Endothelial cell of umbilical vein (primary cell): ENCODE measurements around the gene INTS1. TPM values are rescaled to one million over a fixed set of nuclear protein-coding genes. Genes with fewer than 3 reads are reported as not detected.

Experiments used
- BruUV-seq: library from RNA; stranded (reverse); fragments of 400-500 nt; replicated peaks from 2 replicates; lab custom pipeline; 2021; lab: Mats Ljungman, UMichigan
- CTCF ChIA-PET: fragments of 300-600, 350-600 bp; sonication (Branson Sonifier 250); formaldehyde crosslinking; loops from one replicate; lab custom pipeline; 2021; ENCODE audit warnings: antibody characterized with exemption, inconsistent platforms; lab: Charles Lee
- POLR2A ChIA-PET: fragments of 300-600, 350-600 bp; sonication (Branson Sonifier 250); formaldehyde crosslinking; loops from one replicate; lab custom pipeline; 2021; ENCODE audit warnings: antibody characterized with exemption, inconsistent platforms; lab: Charles Lee
- DNase-seq: peaks from one replicate; pipeline ENCODE4 v3.0.0-alpha.2; 2011; ENCODE audit warnings: low read depth, low spot score
- FAIRE-seq: peaks from 2 replicates; lab custom pipeline; 2011; peaks lifted over from hg19 to GRCh38; lab: Jason Lieb, UNC
- H2AFZ ChIP-seq: 2 replicates; pipeline ENCODE4 v1.6.0; 2012; ENCODE audit warnings: low read depth, low read length, control low read depth, inconsistent platforms
- H3K27ac ChIP-seq: 2 replicates; pipeline ENCODE4 v1.5.1; 2011; ENCODE audit warnings: low read depth, mild to moderate bottlenecking, control low read depth, low read length, moderate library complexity; ENCODE audit not compliant: insufficient read depth
- H3K27me3 ChIP-seq, 2 experiments: 2 replicates each; pipeline versions ENCODE4 v1.6.0 to v1.6.1; 2011; ENCODE audit warnings: low read length in 2 of 2, mixed read lengths in 1 of 2; ENCODE audit not compliant: control insufficient read depth in 2 of 2, insufficient read depth in 2 of 2
- H3K36me3 ChIP-seq, 2 experiments: 2 replicates in 1 of 2; 3 replicates in 1 of 2; pipeline ENCODE4 v1.5.1; 2011; ENCODE audit warnings: low read length in 2 of 2, mild to moderate bottlenecking in 1 of 2, moderate library complexity in 1 of 2; ENCODE audit not compliant: control insufficient read depth in 2 of 2, insufficient read depth in 2 of 2; ENCODE audit errors: extremely low read depth in 1 of 2
- H3K4me1 ChIP-seq: 3 replicates; pipeline ENCODE4 v1.5.1; 2011; ENCODE audit warnings: mild to moderate bottlenecking, low read length; ENCODE audit not compliant: control insufficient read depth, insufficient read depth; ENCODE audit errors: extremely low read depth
- H3K4me2 ChIP-seq: 2 replicates; pipeline ENCODE4 v1.6.1; 2011; ENCODE audit warnings: low read length, control low read depth, mixed read lengths; ENCODE audit not compliant: insufficient read depth
- H3K4me3 ChIP-seq, 3 experiments: fragments of 200-600 bp in 1 of 3; sonication (generic), shearing (Covaris generic) in 1 of 3; replicated peaks in 1 of 3; 2 replicates each; pipeline ENCODE4 v1.5.1; 2011 to 2016; ENCODE audit warnings: control low read depth in 3 of 3, low read length in 3 of 3, mild to moderate bottlenecking in 2 of 3, inconsistent platforms in 1 of 3, low read depth in 1 of 3, moderate library complexity in 1 of 3; ENCODE audit not compliant: insufficient read depth in 1 of 3
- H3K79me2 ChIP-seq: 2 replicates; pipeline ENCODE4 v1.6.0; 2012; ENCODE audit warnings: low read length, inconsistent platforms; ENCODE audit not compliant: control insufficient read depth, insufficient read depth
- H3K9ac ChIP-seq: replicated peaks from 2 replicates; pipeline ENCODE3; 2011; ENCODE audit warnings: low read length, control low read depth; ENCODE audit not compliant: insufficient read depth; ENCODE audit errors: extremely low read depth
- H3K9me1 ChIP-seq: replicated peaks from 3 replicates; pipeline ENCODE4 v1.6.0; 2011; ENCODE audit warnings: mild to moderate bottlenecking, low read length; ENCODE audit not compliant: control insufficient read depth, insufficient read depth; ENCODE audit errors: extremely low read depth
- H3K9me3 ChIP-seq: replicated peaks from 2 replicates; pipeline ENCODE4 v1.5.1; 2012; ENCODE audit warnings: low read length, inconsistent platforms; ENCODE audit not compliant: control insufficient read depth, insufficient read depth
- H4K20me1 ChIP-seq: replicated peaks from 2 replicates; pipeline ENCODE3; 2011; ENCODE audit warnings: mild to moderate bottlenecking, low read length; ENCODE audit not compliant: control insufficient read depth, insufficient read depth; ENCODE audit errors: extremely low read depth
- CTCF ChIP-seq, 2 donors: IDR thresholded peaks; 1 replicate in 1 of 2; 2 replicates in 1 of 2; pipeline ENCODE4 v1.5.1; 2011; ENCODE audit warnings: low read length in 2 of 2, mild to moderate bottlenecking in 2 of 2, moderate library complexity in 2 of 2, control low read depth in 1 of 2, inconsistent platforms in 1 of 2, low read depth in 1 of 2; ENCODE audit not compliant: insufficient read depth in 1 of 2; ENCODE audit errors: extremely low read depth in 1 of 2
- EZH2 ChIP-seq: IDR thresholded peaks from 2 replicates; pipeline ENCODE4 v1.6.1; 2012; ENCODE audit warnings: borderline replicate concordance, low read depth, mild to moderate bottlenecking, moderate library complexity, low read length, inconsistent platforms; ENCODE audit not compliant: severe bottlenecking
- FOS ChIP-seq: IDR thresholded peaks from 2 replicates; pipeline ENCODE4 v1.6.1; 2011; ENCODE audit warnings: mild to moderate bottlenecking, low read length, moderate library complexity, borderline replicate concordance; ENCODE audit not compliant: insufficient read depth
- GATA2 ChIP-seq: IDR thresholded peaks from 2 replicates; pipeline ENCODE4 v1.7.0; 2011; ENCODE audit warnings: low read depth, mild to moderate bottlenecking, moderate library complexity, mixed read lengths, low read length; ENCODE audit not compliant: insufficient read length, insufficient read depth
- JUN ChIP-seq: IDR thresholded peaks from 2 replicates; pipeline ENCODE4 v1.6.1; 2011; ENCODE audit warnings: borderline replicate concordance, low read depth; ENCODE audit not compliant: insufficient read length, insufficient read depth
- MAX ChIP-seq: IDR thresholded peaks from 2 replicates; pipeline ENCODE4 v1.6.1; 2011; ENCODE audit not compliant: insufficient read depth, insufficient read length
- MYC ChIP-seq: IDR thresholded peaks from one replicate; pipeline ENCODE4 v1.6.1; 2011; ENCODE audit warnings: mild to moderate bottlenecking, low read depth, low read length
- POLR2A ChIP-seq: IDR thresholded peaks from 2 replicates; pipeline ENCODE4 v1.6.1; 2012; ENCODE audit warnings: low read depth, mild to moderate bottlenecking, control low read depth, low read length
- POLR2AphosphoS5 ChIP-seq: IDR thresholded peaks from 2 replicates; pipeline ENCODE4 v1.6.1; 2012; ENCODE audit warnings: low read depth, mild to moderate bottlenecking, control low read depth, low read length, moderate library complexity; ENCODE audit not compliant: insufficient read depth
- dilution Hi-C: fragments of 300-500 bp; cut with MboI; formaldehyde crosslinking; loops from one replicate; pipeline ENCODE4 v1.15.0; 2019; ENCODE audit warnings: low sequenced_read_pairs; ENCODE audit not compliant: extremely low pct_ligation_motif_present
- intact Hi-C: fragments of 100-400 bp; cut with micrococcal nuclease; formaldehyde crosslinking; loops from one replicate; pipeline ENCODE4 v1.10.0; 2022
- polyA plus RNA-seq, 4 experiments: library from polyadenylated mRNA; depleted of rRNA in 3 of 4; stranded (reverse) in 3 of 4; unstranded in 1 of 4; fragments of >200 nt; gene quantifications; 2 replicates each; pipeline versions ENCODE4 v1.2.1 to v1.2.3, GENCODE V29; 2011 to 2012; ENCODE audit warnings: missing spikeins in 1 of 4
- total RNA-seq: library from RNA; stranded (reverse); gene quantifications from 2 replicates; pipeline ENCODE4 v1.2.3, GENCODE V29; 2021

The INTS1 gene
- total and polyA plus RNA-seq, 2 donors (not counting 3 experiments of a cell fraction or from before 2014, with no cell fraction given) = 57.8 to 116 TPM

- no peak overlapping the region for H3K4me2 ChIP-seq
- H3K9ac ChIP-seq = no peak overlapping the region
- no TSS peak for BruUV-seq
- no peaks in the 10 kb centered on the region for H3K79me2 ChIP-seq
- H3K36me3 ChIP-seq = peaks cover 2 to 62% of the 10 kb centered on the region in 2 experiments
- TF ChIP-seq MAX (no peak), CTCF (IDR thresholded peaks at IDR 0.05; ENCODE audit: extremely low read depth in 1 of 2, insufficient read depth in 1 of 2, low read depth in 1 of 2, low read length in 2 of 2) (no peak), EZH2 (no peak), JUN (no peak), GATA2 (no peak), FOS (no peak), POLR2AphosphoS5 (no peak), POLR2A (no peak), MYC (no peak)
- no peaks in the 10 kb centered on the region for H3K4me1 ChIP-seq
- H3K9me1 ChIP-seq = no peaks in the 10 kb centered on the region
- ChIA-PET POLR2A (no interaction called here), CTCF (no interaction called here)
- dilution Hi-C loops = no loop called here
- no peaks in the 10 kb centered on the region for H4K20me1 ChIP-seq
- no peak overlapping the region for H2AFZ ChIP-seq
- H3K27me3 ChIP-seq = no peaks in the 10 kb centered on the region
- intact Hi-C loops = no loop called here
- H3K27ac ChIP-seq = no peak overlapping the region
- no peak overlapping the region for H3K4me3 ChIP-seq
- no peak for DNase-seq
- no peak for FAIRE-seq
- H3K9me3 ChIP-seq = no peaks in the 10 kb centered on the region
Measured at GRCh38 chr7:1488016-1488415, 16.2 kb downstream of the INTS1 start.
